NCI-H1105 (cell line): ENCODE measurements around the gene UBR2.
"Not testable (repeated sequence)": the region's sequence is repeated elsewhere in the genome, so short reads cannot be mapped to it uniquely, and the experiment has no call there.

Experiments
- DNase-seq: peaks from one replicate; lab custom pipeline; 2025; lab: John Stamatoyannopoulos, UW

UBR2 gene

GRCh38 chr6:42693725-42694323 is 130.0 kb downstream of the UBR2 start:
- no peak for DNase-seq

DNA sequence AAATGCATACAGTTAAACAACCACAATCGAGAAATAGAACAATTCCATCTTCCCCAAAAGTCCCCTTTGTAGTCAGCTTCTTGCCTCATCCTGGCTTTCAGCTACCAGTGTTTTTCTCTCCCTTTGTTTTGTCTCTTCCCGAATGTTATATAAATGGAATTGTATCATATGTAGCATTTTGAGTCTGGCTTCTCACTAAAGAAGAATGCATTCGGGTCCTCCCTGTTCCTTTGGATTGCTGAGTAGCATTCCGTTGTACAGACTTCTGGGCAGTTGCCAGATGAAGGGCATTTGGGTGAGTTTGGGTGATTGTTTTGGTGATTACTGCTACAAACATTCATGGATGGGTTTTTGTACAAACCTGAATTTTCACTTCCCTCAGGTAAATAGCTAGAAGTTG is 130.8 kb downstream of the UBR2 start:
- DNase-seq: no peak

DNA sequence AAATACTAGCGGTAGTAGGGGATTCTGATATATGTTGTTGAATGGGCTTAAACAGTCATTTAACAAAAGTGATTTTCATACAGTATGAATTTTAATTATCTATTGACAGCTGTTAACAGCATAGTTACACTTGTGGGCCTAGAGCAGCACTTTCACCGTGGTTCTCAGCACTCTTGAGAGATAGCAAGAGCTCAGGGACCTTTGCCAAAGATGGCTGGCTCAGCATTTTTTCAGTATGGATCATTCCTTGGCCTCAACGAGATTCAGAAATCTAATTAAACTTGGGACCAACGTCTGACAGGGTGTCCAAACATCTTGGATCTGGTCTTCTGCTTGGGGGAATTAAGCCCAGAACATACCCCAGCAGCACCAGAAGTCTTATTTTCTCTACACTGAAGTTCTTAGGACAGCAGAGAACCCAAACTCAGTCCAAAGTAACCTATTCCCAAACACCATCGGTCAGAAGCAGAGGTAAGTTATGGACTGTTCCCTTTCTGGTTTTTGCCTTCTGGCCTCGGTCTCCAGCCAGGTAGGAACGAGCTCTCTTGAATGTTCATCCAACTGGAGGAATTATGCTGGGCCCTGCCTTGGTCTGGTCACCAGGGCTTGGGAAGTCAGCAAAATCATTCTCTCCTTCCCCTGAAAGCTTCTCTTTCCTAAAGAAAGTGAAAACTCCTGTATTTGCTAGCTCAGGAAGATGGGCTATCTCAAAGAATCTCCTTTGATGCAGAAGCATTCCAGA is 132.9 kb downstream of the UBR2 start:
- DNase-seq: no peak

- DNase-seq: no peak
Measured at GRCh38 chr6:42697268-42697655, 133.4 kb downstream of the UBR2 start.

DNA sequence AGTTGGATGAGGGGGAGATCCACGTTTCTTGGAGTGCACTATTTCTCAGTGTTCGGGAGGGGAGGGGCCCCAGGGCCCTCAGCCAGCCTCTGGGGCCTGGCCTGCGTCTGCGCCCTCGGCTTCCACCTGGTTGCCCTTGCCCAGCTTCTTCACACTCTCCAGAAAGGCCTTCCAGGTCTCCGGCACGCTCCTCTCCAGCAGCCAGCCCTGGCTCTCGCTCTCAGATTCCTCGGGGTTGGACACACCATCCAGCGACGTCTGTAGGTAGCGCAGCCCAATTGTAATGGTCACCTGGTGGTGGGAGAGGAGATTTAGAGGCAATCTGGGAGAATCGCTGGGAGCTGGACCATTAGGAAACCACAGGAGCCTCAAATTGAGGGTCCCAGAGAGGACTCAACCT is 134.4 kb downstream of the UBR2 start:
- no peak for DNase-seq

GRCh38 chr6:42702200-42702599 is 138.4 kb downstream of the UBR2 start:
- no peak for DNase-seq

DNA sequence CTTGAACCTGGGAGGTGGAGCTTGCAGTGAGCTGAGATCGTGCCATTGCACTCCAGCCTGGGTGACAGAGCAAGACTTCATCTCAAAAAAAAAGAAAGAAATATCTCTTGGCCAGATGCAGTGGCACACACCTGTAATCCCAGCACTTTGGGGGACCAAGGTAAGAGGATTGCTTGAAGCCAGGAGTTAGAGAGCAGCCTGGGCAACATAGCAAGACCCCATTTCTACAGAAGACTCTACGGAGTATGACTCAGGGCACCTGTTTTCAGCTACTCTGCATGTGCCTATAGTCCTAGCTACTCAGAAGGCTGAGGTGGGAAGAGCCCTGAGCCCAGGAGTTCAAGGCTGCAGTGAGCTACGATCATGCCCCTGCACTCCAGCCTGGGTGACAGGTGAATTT is 139.0 kb downstream of the UBR2 start:
- DNase-seq: not testable (repeated sequence)

DNA sequence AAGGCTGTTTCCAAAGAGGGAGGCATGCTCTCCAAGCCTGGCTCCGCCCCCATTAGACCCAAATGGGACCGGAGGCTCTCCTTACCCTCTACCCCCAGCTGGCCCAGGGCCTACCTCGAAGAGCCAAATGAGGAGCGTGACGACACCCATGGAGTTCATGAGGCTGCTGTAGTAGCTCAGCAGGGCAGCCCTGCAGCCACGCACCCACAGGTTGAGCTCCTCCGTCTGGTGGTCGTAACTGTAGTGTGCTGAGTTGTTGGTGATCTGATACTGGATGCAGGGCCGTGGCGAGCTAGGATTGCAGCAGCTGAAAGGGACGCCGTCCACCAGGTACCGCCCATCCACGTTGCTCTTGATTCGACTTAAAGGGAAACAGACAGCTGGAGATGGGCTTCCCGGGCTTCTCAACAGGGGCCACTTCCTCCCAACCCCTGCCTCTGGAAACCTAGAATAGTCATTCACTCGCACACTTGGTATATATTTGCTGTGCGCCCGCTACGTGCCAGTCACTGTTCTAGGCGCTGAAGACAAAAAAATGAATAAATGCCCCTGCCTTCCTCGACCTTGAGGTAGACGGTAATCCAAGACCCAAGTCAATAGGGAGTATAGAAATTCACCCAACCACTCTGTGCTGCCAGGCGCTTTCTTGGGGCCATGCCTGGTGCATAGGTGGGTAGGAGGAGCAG is 140.6 kb downstream of the UBR2 start:
- DNase-seq: no peak

- no peak for DNase-seq
Measured at GRCh38 chr6:42704937-42705374, 141.1 kb downstream of the UBR2 start.

GRCh38 chr6:42707595-42707994 is 143.8 kb downstream of the UBR2 start:
- DNase-seq: no peak

DNA sequence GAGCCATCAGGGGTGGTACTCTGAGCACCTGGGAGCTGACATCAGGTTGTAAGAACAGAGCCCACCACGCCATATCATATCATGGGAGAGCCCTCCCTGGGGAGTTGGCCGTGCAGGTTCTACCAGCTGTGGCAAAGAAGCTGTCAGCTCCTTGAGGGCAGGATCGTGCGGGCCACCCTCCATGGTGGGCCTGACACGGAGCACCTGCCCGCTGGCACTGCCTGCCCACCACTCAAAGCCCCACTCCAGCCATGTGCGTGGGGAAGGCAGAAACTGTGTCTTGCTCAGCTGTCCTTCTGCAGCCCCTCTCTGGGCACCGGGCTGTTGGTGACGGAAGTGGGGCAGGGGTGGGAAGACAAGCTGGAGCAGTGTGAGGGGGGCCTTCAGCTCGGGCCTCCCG is 144.3 kb downstream of the UBR2 start:
- no peak for DNase-seq

DNA sequence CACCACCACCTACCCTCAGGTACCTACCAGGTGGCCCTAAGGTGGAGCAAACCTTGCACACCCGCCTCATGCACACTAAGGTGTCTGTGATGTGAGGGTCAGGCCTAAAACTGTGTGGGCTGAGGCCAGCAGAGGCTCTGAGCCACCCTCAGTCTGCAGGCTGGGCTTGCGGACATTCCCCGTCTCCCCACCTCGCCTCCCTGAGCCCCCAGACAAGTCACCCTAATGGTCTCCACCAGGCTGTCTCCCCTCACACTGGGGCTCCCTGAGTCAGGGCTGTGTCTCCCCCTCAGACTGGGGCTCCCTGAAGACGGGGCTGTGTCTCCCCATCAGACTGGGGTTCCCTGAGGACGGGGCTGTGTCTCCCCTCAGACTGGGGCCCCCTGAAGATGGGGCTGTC is 146.0 kb downstream of the UBR2 start:
- no peak for DNase-seq

DNA sequence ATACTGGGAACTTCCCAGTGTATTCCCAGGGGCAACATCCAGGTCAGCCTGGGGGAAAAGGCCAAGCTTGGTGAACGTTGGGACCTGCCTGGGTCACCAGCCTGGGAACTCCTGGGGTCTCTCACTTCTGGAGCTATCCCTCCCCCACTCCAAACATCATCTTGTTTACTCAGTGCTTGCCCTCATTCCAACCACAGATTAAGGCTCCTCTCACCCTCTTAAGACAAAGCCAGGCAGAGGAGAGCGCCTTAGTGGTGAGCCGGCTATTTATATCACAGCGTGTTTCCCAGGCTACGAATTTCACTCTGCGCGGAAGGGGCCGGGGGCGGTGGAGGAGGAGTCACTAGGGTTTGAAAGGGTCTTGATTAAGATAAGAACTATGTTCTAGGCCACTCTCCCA is 146.5 kb downstream of the UBR2 start:
- no peak for DNase-seq

DNA sequence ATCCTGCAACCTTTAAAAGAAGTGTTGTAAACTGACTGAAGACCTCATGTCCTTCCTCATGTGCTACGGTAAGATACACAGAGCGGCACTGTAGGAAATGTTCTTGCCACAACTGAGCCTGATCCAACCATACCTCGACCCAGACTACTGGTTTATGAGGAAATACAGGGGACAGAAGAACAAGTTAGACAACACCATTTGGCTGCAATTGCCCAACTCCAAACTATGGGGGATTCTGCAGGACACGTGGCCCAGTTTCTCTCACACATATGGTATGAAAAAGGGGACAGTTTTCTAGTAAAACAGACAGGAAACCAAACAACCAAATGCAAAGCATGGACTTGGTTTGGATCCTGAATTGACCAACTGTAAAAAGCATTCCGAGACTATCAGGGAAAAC is 148.1 kb downstream of the UBR2 start:
- DNase-seq: no peak

- no peak for DNase-seq
Measured at GRCh38 chr6:42714098-42714761, 150.4 kb downstream of the UBR2 start.

GRCh38 chr6:42715871-42716270 is 152.0 kb downstream of the UBR2 start:
- no peak for DNase-seq

DNA sequence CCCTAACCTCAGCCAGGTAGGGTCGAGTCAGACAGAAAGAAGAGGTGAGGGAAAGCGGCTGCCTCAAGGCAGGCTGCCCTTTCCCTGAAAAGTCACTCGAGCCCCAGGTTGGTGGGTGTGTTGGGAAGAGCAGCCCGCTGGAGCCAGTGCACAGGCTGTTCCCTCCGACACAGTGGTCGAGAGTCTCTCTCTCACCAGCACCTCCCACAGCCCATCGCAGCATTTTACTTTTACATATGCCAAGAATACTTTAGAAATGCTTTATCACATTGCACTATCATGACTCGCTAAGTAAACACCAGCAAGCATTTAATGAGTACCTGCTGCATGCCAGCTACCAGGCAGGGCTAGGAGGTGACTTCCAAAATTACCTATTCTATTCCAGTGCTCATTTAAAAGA is 156.9 kb downstream of the UBR2 start:
- no peak for DNase-seq

DNA sequence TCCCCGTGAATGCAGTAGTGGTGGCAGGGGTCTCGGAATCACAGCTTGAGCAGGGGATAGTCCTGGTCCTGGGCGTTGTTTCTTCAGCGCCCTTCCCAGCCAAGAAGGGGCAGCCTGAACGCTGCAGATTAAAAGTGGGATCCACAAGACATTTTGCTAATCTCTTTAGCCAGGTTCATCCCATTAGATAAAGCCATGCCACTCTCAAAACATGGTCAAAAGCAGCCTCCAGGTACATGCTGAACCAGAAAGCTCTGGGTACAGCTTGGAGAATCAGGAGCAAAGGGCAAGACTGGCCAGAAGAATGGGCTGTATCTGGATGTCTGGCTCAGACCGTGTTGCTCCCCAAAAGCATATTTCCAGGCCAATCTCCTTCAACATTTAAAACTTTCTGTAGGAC is 158.7 kb downstream of the UBR2 start, which contains the start of gene PRPH2:
TSS of gene PRPH2 (minus strand) at position 101 of the 400 bp plus-strand sequence. CDS start 263 bp downstream, outside the sequence.
- no peak for DNase-seq

DNA sequence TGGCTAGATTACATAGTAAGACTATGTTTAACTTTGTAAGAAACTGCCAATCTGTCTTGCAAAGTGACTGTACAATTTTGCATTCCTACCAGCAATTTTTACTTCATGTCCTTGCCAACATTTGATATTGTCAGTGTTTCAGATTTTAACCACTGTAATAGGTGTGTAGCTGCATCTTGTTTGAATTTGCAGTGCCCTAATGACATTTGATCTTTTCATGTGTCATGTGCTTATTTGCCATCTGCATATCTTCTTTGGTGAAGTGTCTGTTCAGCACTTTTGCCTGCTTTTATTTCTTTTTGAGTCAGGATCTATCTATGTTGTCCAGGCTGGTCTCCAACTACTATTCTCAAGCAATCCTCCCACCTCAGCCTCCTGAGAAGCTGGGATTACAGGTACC is 161.0 kb downstream of the UBR2 start:
- DNase-seq: no peak

GRCh38 chr6:42726026-42726425 is 162.2 kb downstream of the UBR2 start:
- DNase-seq: no peak

DNA sequence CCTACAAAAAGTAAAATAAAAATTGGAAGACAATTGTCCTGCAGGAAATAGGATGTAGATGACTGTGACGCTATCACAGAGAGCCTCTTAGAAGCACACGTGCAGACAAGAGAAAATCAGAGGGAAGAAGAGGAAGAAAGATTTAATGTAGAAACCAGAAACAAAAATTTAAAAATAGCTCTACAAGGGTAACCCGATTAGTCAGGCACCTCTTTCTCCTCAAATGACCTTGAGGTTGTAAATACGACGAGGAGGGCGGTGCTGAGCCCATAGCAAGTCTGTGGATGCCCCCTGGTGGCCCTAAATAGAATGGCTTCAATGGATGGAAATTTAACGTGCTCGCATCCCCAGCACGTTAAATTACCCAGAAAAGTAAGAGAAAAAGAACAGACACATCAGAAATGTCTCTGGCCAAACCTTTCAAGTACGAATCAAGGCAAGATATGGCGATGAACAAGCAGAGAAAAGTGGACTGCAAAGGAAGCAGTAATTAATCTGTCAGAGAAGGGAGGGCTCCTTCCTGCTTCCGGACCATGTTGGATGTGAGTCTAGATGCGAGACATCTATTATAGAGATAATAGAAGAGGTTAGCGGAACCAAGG is 162.8 kb downstream of the UBR2 start:
- DNase-seq: peak; percentile 59

- DNase-seq: no peak
Measured at GRCh38 chr6:42727087-42727611, 163.3 kb downstream of the UBR2 start.
